ENCODE results near the gene TRIM8. TPM values are rescaled to one million over a fixed set of nuclear protein-coding genes. Genes with fewer than 3 reads are reported as not detected.
"Not testable (repeated sequence)": the region's sequence is repeated elsewhere in the genome, so short reads cannot be mapped to it uniquely, and the experiment has no call there.

TRIM8 gene
- total RNA-seq, 1 donor from 2014 or later = 67.5 TPM

- DNase-seq (ENCODE audit: low read depth in 2 of 2) = not testable (repeated sequence)
Observed at GRCh38 chr10:102695401-102695800, 51.1 kb downstream of the TRIM8 start.

- DNase-seq (ENCODE audit: low read depth in 2 of 2) = no peak
Observed at GRCh38 chr10:102696736-102697135, 52.5 kb downstream of the TRIM8 start.

GRCh38 chr10:102698894-102699293, 54.6 kb downstream of the TRIM8 start:
- no peak for DNase-seq (ENCODE audit: low read depth in 2 of 2)

- DNase-seq (ENCODE audit: low read depth in 2 of 2) = no peak
Observed at GRCh38 chr10:102701272-102701671, 57.0 kb downstream of the TRIM8 start.

- DNase-seq (ENCODE audit: low read depth in 2 of 2) = no peak
Observed at GRCh38 chr10:102701796-102702195, 57.5 kb downstream of the TRIM8 start.

GRCh38 chr10:102702742-102703141, 58.5 kb downstream of the TRIM8 start:
- no peak for DNase-seq (ENCODE audit: low read depth in 2 of 2)

GRCh38 chr10:102704915-102705314, 60.6 kb downstream of the TRIM8 start:
- DNase-seq (ENCODE audit: low read depth in 2 of 2) = no peak

GRCh38 chr10:102705531-102705930, 61.3 kb downstream of the TRIM8 start:
- DNase-seq (ENCODE audit: low read depth in 2 of 2) = no peak

Other genes with a start within 250 kb of the TRIM8 start
- gene NFKB2, start 248.8 kb upstream of the TRIM8 start, total RNA-seq = 12.0 and 16.9 TPM in 2 replicates
- under 0.01 and 0.60 TPM in 2 replicates for gene PSD, start 225.7 kb upstream of the TRIM8 start, total RNA-seq
- gene FBXL15, start 223.6 kb upstream of the TRIM8 start, total RNA-seq = 4.8 and 6.3 TPM in 2 replicates
- 32.9 and 36.3 TPM in 2 replicates for gene CUEDC2, start 211.9 kb upstream of the TRIM8 start, total RNA-seq
- 0.22 TPM in 1 of 2 replicates, not detected in the other for gene C10orf95, start 192.9 kb upstream of the TRIM8 start, total RNA-seq
- 141 and 159 TPM in 2 replicates for gene ACTR1A, start 141.8 kb upstream of the TRIM8 start, total RNA-seq
- 3.0 and 3.1 TPM in 2 replicates for gene SUFU, start 140.5 kb upstream of the TRIM8 start, total RNA-seq
- 2.8 and 3.9 TPM in 2 replicates for gene ARL3, start 69.9 kb downstream of the TRIM8 start, total RNA-seq
- 2.8 and 5.0 TPM in 2 replicates for gene SFXN2, start 70.2 kb downstream of the TRIM8 start, total RNA-seq
- gene WBP1L, start 99.5 kb downstream of the TRIM8 start, total RNA-seq = 31.8 and 38.9 TPM in 2 replicates
- not detected in 2 replicates for gene CYP17A1, start 192.9 kb downstream of the TRIM8 start, total RNA-seq
- gene BORCS7, start 209.8 kb downstream of the TRIM8 start, total RNA-seq = 21.8 and 31.2 TPM in 2 replicates
- gene AS3MT, start 225.0 kb downstream of the TRIM8 start, total RNA-seq = 0.60 and 0.65 TPM in 2 replicates

Data from lung microvascular endothelial cell (primary cell).